DMS 273 treated with DMSO at 0.1 percent for 48 hours (cell line): ENCODE data around the gene TBX20.

ENCODE experiments used
- DNase-seq: peaks from one replicate; lab custom pipeline; 2025; lab: John Stamatoyannopoulos, UW

TBX20 gene

DNA sequence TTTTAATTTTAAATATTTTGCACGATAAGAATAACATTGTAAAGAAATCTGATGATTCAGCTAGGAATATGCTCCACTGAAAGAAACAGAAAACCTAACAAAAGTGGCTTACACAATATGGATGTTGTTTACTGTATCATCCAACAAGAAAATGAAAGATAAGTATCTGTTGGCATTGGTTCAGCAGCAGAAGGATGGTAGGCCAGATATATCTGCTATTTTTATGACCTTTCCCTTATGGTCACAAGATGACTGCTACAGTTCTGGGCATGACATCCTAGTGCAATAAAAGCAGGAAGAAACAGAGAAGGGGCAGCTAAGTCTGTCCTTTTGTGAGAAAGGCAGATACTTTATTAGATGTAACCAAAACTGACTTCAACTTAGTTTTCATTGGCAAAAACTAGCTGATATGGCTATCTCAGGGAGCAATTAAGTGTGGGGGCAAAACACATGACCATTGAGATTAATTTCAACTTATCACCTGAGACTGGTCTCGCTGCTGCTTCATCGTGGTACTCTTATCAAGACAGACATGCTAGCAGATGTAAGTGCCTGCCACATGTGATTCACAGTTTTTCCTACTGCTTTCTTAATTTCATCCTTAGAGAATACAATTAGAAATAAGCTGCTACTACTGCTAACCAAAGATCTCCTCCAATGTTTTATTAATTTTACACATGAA, 92.7 kb downstream of the TBX20 start:
- peak; percentile 33 for DNase-seq
